Lung (tissue), 12 donors: ENCODE data around the gene PLCD1. TPM values are rescaled to one million over a fixed set of nuclear protein-coding genes. Genes with fewer than 3 reads are reported as not detected.
A peak's percentile ranks its signal among the peaks of the same experiment; 100 is the strongest.

Experiments
- ATAC-seq: fragments of 200-7000 bp; cut with Tn5 transposase; one replicate; pipeline ENCODE4 v1.9.1; 2020; ENCODE audit warnings: moderate number of reproducible peaks; ENCODE audit not compliant: insufficient read depth, low FRiP score
- DNase-seq, 3 donors: peaks; one replicate each; pipeline ENCODE4 v3.0.0-alpha.2; 2013 to 2017
- H3K27ac ChIP-seq, 2 donors: one replicate each; pipeline ENCODE4 v1.5.1; 2013; ENCODE audit warnings: mild to moderate bottlenecking in 2 of 2, moderate library complexity in 2 of 2, control low read depth in 1 of 2, inconsistent platforms in 1 of 2, low read depth in 1 of 2, low read length in 1 of 2
- H3K27me3 ChIP-seq, 3 donors: one replicate each; pipeline ENCODE4 v1.5.1; 2013; ENCODE audit warnings: low read length in 2 of 3; ENCODE audit not compliant: control insufficient read depth in 3 of 3, insufficient read depth in 3 of 3
- H3K36me3 ChIP-seq, 4 donors: one replicate each; pipeline ENCODE4 v1.5.1; 2013; ENCODE audit warnings: low read length in 4 of 4, mild to moderate bottlenecking in 1 of 4, moderate library complexity in 1 of 4; ENCODE audit not compliant: control insufficient read depth in 4 of 4, insufficient read depth in 4 of 4
- H3K4me1 ChIP-seq, 5 donors: one replicate each; pipeline ENCODE4 v1.5.1; 2013; ENCODE audit warnings: low read length in 5 of 5, mild to moderate bottlenecking in 2 of 5, moderate library complexity in 1 of 5; ENCODE audit not compliant: control insufficient read depth in 5 of 5, insufficient read depth in 5 of 5
- H3K4me3 ChIP-seq: one replicate; pipeline ENCODE4 v1.5.1; 2013; ENCODE audit warnings: mild to moderate bottlenecking, control low read depth, moderate library complexity
- H3K9ac ChIP-seq, 2 donors: one replicate each; pipeline ENCODE4 v1.5.1; 2013; ENCODE audit warnings: low read length in 2 of 2, control low read depth in 1 of 2; ENCODE audit not compliant: insufficient read depth in 1 of 2
- H3K9me3 ChIP-seq, 4 donors: one replicate each; pipeline ENCODE4 v1.5.1; 2013; ENCODE audit warnings: low read length in 3 of 4, mild to moderate bottlenecking in 1 of 4, moderate library complexity in 1 of 4; ENCODE audit not compliant: control insufficient read depth in 4 of 4, insufficient read depth in 3 of 4
- CTCF ChIP-seq: IDR thresholded peaks from 2 replicates; pipeline ENCODE4 v1.5.1; 2012; ENCODE audit warnings: mild to moderate bottlenecking; ENCODE audit errors: control extremely low read depth, extremely low read depth
- WGBS, 2 donors: extraction: QIAGEN DNeasy Blood & Tissue Kit; methylation state at CpG; one replicate each; pipeline ENCODE4 v1.1.7; 2013; 5-methylcytosine and 5-hydroxymethylcytosine counted together
- polyA plus RNA-seq, 2 donors: library from polyadenylated mRNA; stranded (reverse); fragments of 200-250 nt; gene quantifications; one replicate each; pipeline ENCODE4 v1.2.1, GENCODE V29; 2013
- total RNA-seq, 2 donors: library from RNA; depleted of rRNA in 1 of 2; stranded (reverse); fragments of >200 nt in 1 of 2; gene quantifications; one replicate each; pipeline ENCODE4 v1.2.1, GENCODE V29; 2014 to 2021
- donor health status: control.
- donor health status: control.
- donor health status: Bipolar disorder and iron deficiency.
- donor health status: healthy.
- donor health status: DM: yes; HTN: yes; CAD: no.

PLCD1 gene
- total and polyA plus RNA-seq, 4 donors, result 16.9 to 55.3 (median 21.3) TPM

GRCh38 chr3:37996785-37997301 lies 32.6 kb downstream of the PLCD1 start:
- Histone ChIP-seq H3K9ac (no peak overlapping the region), H3K27ac (peak overlapping the region in 1 of 2 donors; percentile 0), H3K36me3 (peaks cover 0 to 30% (median 14%) of the 10 kb centered on the region in 4 donors), H3K4me3 (no peak overlapping the region), H3K4me1 (peaks cover 0 to 27% (median 18%) of the 10 kb centered on the region in 5 donors), H3K9me3 (no peaks in the 10 kb centered on the region), H3K27me3 (no peaks in the 10 kb centered on the region)
- ATAC-seq (peak; percentile 53), DNase-seq (peak; percentile 75 to 82 (median 80))
- TF ChIP-seq CTCF, result peak; percentile 90
- 52 to 55% methylated on average over 7 of the region's 7 CpGs for WGBS, 2 donors

GRCh38 chr3:37995652-37996641 lies 33.5 kb downstream of the PLCD1 start:
- TF ChIP-seq CTCF, result no peak
- Histone ChIP-seq H3K9ac (no peak overlapping the region), H3K4me1 (peaks cover 0 to 33% (median 19%) of the 10 kb centered on the region in 5 donors), H3K27ac (peak overlapping the region in 1 of 2 donors; percentile 8), H3K4me3 (no peak overlapping the region), H3K36me3 (peaks cover 0 to 26% (median 6%) of the 10 kb centered on the region in 4 donors), H3K9me3 (no peaks in the 10 kb centered on the region), H3K27me3 (no peaks in the 10 kb centered on the region)
- ATAC-seq, result no peak
- WGBS, 2 donors, result 77 to 87% methylated on average over 10 of the region's 10 CpGs
- peak in 1 of 3 donors; percentile 12 for DNase-seq

GRCh38 chr3:37994639-37994972 lies 34.8 kb downstream of the PLCD1 start:
- DNase-seq (no peak), ATAC-seq (no peak)
- H3K36me3 ChIP-seq, result peaks cover 0 to 22% (median 3%) of the 10 kb centered on the region in 4 donors
- no peak overlapping the region for H3K4me3 ChIP-seq
- 23 to 32% methylated on average over 2 of the region's 2 CpGs for WGBS, 2 donors
- peak overlapping the region in 1 of 2 donors; percentile 91 for H3K27ac ChIP-seq
- no peaks in the 10 kb centered on the region for H3K27me3 ChIP-seq
- TF ChIP-seq CTCF, result no peak
- H3K4me1 ChIP-seq, result peaks cover 0 to 40% (median 19%) of the 10 kb centered on the region in 5 donors
- no peaks in the 10 kb centered on the region for H3K9me3 ChIP-seq
- H3K9ac ChIP-seq, result no peak overlapping the region
